SK-N-SH (cell line): ENCODE data around the gene BCAT1. TPM values are rescaled to one million over a fixed set of nuclear protein-coding genes. Genes with fewer than 3 reads are reported as not detected.

Experiments
- CTCF ChIA-PET: fragments of 300-600, 350-600 bp; formaldehyde crosslinking; extraction: SDS; loops from one replicate; lab custom pipeline; 2021; lab: Yijun Ruan, JAX
- POLR2A ChIA-PET: fragments of 350-600 bp; sonication (Branson Sonifier 250); formaldehyde crosslinking; extraction: SDS; loops from one replicate; lab custom pipeline; 2020; ENCODE audit warnings: antibody characterized with exemption, inconsistent platforms; lab: Yijun Ruan, JAX
- DNase-seq: peaks from one replicate; pipeline ENCODE4 v3.0.0; 2012
- H2AFZ ChIP-seq: fragments of 200-600 bp; sonication (generic); 2 replicates; pipeline ENCODE4 v1.8.1; 2016; ENCODE audit warnings: antibody characterized with exemption, mild to moderate bottlenecking, low read depth
- H3F3A ChIP-seq: fragments of 200-600 bp; sonication (generic); replicated peaks from 2 replicates; pipeline ENCODE3; 2016; ENCODE audit warnings: antibody characterized with exemption, mild to moderate bottlenecking; ENCODE audit not compliant: insufficient read depth
- H3K27ac ChIP-seq, 2 experiments: fragments of 200-500 bp in 1 of 2; fragments of 200-600 bp in 1 of 2; sonication (Bioruptor generic) in 1 of 2; sonication (generic), shearing (Covaris generic) in 1 of 2; 2 replicates each; pipeline versions ENCODE4 v1.5.1 to v1.6.1; 2014 to 2016; ENCODE audit warnings: low read depth in 2 of 2, inconsistent platforms in 1 of 2, low read length in 1 of 2, mild to moderate bottlenecking in 1 of 2, mixed read lengths in 1 of 2
- H3K27me3 ChIP-seq: fragments of 200-600 bp; sonication (generic), shearing (Covaris generic); 2 replicates; pipeline ENCODE4 v1.6.1; 2016; ENCODE audit warnings: mixed run types; ENCODE audit not compliant: insufficient read depth
- H3K36me3 ChIP-seq, 2 experiments: fragments of 200-500 bp in 1 of 2; fragments of 200-600 bp in 1 of 2; sonication (Bioruptor generic) in 1 of 2; sonication (generic) in 1 of 2; replicated peaks in 1 of 2; 2 replicates each; pipeline versions ENCODE3 to v1.5.1; 2014 to 2016; ENCODE audit warnings: low read length in 1 of 2, mild to moderate bottlenecking in 1 of 2; ENCODE audit not compliant: insufficient read depth in 2 of 2, control insufficient read depth in 1 of 2
- H3K4me1 ChIP-seq, 2 experiments: fragments of 200-500 bp in 1 of 2; fragments of 200-600 bp in 1 of 2; sonication (Bioruptor generic) in 1 of 2; sonication (generic), shearing (Covaris generic) in 1 of 2; 2 replicates each; pipeline versions ENCODE4 v1.5.1 to v1.6.1; 2014 to 2016; ENCODE audit warnings: low read depth in 1 of 2, low read length in 1 of 2, mixed run types in 1 of 2; ENCODE audit not compliant: insufficient read depth in 2 of 2, control insufficient read depth in 1 of 2
- H3K4me2 ChIP-seq: fragments of 200-600 bp; sonication (generic), shearing (Covaris generic); 2 replicates; pipeline ENCODE4 v1.6.1; 2017; ENCODE audit warnings: mixed run types
- H3K4me3 ChIP-seq, 2 experiments: fragments of 200-500 bp in 1 of 2; fragments of 200-600 bp in 1 of 2; sonication (Bioruptor generic) in 1 of 2; sonication (generic), shearing (Covaris generic) in 1 of 2; 2 replicates each; pipeline versions ENCODE4 v1.5.1 to v1.8.1; 2014 to 2016; ENCODE audit warnings: low read depth in 2 of 2, inconsistent platforms in 1 of 2, low read length in 1 of 2, mild to moderate bottlenecking in 1 of 2, mixed read lengths in 1 of 2, moderate library complexity in 1 of 2
- H3K79me2 ChIP-seq: fragments of 200-600 bp; sonication (generic); 2 replicates; pipeline ENCODE4 v1.8.1; 2017; ENCODE audit warnings: mild to moderate bottlenecking; ENCODE audit not compliant: insufficient read depth
- H3K9ac ChIP-seq: fragments of 200-600 bp; sonication (generic); 2 replicates; pipeline ENCODE4 v1.6.1; 2017; ENCODE audit warnings: mixed run types
- H3K9me2 ChIP-seq: fragments of 200-600 bp; sonication (generic); 2 replicates; pipeline ENCODE4 v1.6.1; 2017; ENCODE audit warnings: mixed run types
- H3K9me3 ChIP-seq: fragments of 200-600 bp; sonication (generic); 2 replicates; pipeline ENCODE4 v1.6.1; 2017; ENCODE audit warnings: mixed run types, mild to moderate bottlenecking, moderate library complexity
- H4K20me1 ChIP-seq: fragments of 200-600 bp; sonication (generic); 2 replicates; pipeline ENCODE4 v1.6.1; 2017; ENCODE audit warnings: mild to moderate bottlenecking, mixed run types; ENCODE audit not compliant: insufficient read depth
- EZH2phosphoT487 ChIP-seq: fragments of 200-600 bp; sonication (generic); IDR thresholded peaks from 2 replicates; pipeline ENCODE4 v1.6.1; 2017; ENCODE audit warnings: low read depth, mixed run types, mild to moderate bottlenecking, antibody characterized with exemption, moderate library complexity, borderline replicate concordance
- FOXM1 ChIP-seq: IDR thresholded peaks from 2 replicates; pipeline ENCODE4 v1.4.0; 2012; ENCODE audit warnings: low read depth, mild to moderate bottlenecking
- GABPA ChIP-seq: IDR thresholded peaks from 2 replicates; pipeline ENCODE4 v1.4.0; 2012; ENCODE audit warnings: low read depth, mild to moderate bottlenecking
- GATA2 ChIP-seq: sonication (generic); formaldehyde crosslinking; IDR thresholded peaks from 2 replicates; pipeline ENCODE4 v1.5.0; 2020; ENCODE audit warnings: mild to moderate bottlenecking, missing genetic modification reagents
- JUND ChIP-seq: IDR thresholded peaks from 2 replicates; pipeline ENCODE4 v1.4.0; 2012
- MEF2A ChIP-seq: IDR thresholded peaks from 2 replicates; pipeline ENCODE4 v1.4.0; 2012; ENCODE audit warnings: low read depth, borderline replicate concordance
- MXI1 ChIP-seq: IDR thresholded peaks from 2 replicates; pipeline ENCODE4 v1.6.1; 2012; ENCODE audit warnings: mild to moderate bottlenecking, low read depth, low read length, improper control_type of control experiment
- NFIC ChIP-seq: IDR thresholded peaks from 2 replicates; pipeline ENCODE4 v1.4.0; 2012; ENCODE audit warnings: borderline replicate concordance
- NRF1 ChIP-seq: IDR thresholded peaks from 2 replicates; pipeline ENCODE4 v1.6.1; 2012; ENCODE audit warnings: low read depth, mild to moderate bottlenecking, low read length
- RAD21 ChIP-seq: IDR thresholded peaks from 2 replicates; pipeline ENCODE4 v1.6.1; 2012; ENCODE audit warnings: mild to moderate bottlenecking, low read length
- REST ChIP-seq: IDR thresholded peaks from 2 replicates; pipeline ENCODE4 v1.6.1; 2012; ENCODE audit warnings: mild to moderate bottlenecking, low read depth, low read length, moderate library complexity
- RFX5 ChIP-seq: IDR thresholded peaks from 2 replicates; pipeline ENCODE4 v1.6.1; 2012; ENCODE audit warnings: mild to moderate bottlenecking, improper control_type of control experiment, low read length
- RXRA ChIP-seq: IDR thresholded peaks from 2 replicates; pipeline ENCODE4 v1.4.0; 2012; ENCODE audit warnings: low read depth, mild to moderate bottlenecking, borderline replicate concordance
- SMC3 ChIP-seq: IDR thresholded peaks from 2 replicates; pipeline ENCODE4 v1.6.1; 2012; ENCODE audit warnings: low read depth, low read length, improper control_type of control experiment
- USF1 ChIP-seq: IDR thresholded peaks from 2 replicates; pipeline ENCODE4 v1.4.0; 2012; ENCODE audit warnings: low read depth, borderline replicate concordance
- USF2 ChIP-seq: fragments of 150-350 bp; IDR thresholded peaks from 2 replicates; pipeline ENCODE4 v1.6.1; 2017; ENCODE audit warnings: antibody characterized with exemption, low read length, low read depth, borderline replicate concordance
- YY1 ChIP-seq: IDR thresholded peaks from 2 replicates; pipeline ENCODE4 v1.4.0; 2012; ENCODE audit warnings: low read depth, mild to moderate bottlenecking
- ZBTB33 ChIP-seq: IDR thresholded peaks from 2 replicates; pipeline ENCODE4 v1.4.0; 2012; ENCODE audit warnings: low read depth, borderline replicate concordance
- WGBS: methylation state at CpG from one replicate; pipeline ENCODE4 v1.1.6; 2017; ENCODE audit warnings: low lambda C conversion rate; 5-methylcytosine and 5-hydroxymethylcytosine counted together
- polyA plus RNA-seq, 3 experiments: library from polyadenylated mRNA; depleted of rRNA; stranded (reverse); fragments of >200 nt; gene quantifications; 2 replicates each; pipeline ENCODE4 v1.2.3, GENCODE V29; 2012
- TF ChIP-seq, protein P1 (sequence below): fragments of 150-350 bp; IDR thresholded peaks from 2 replicates; pipeline ENCODE4 v1.6.1; 2016; ENCODE audit warnings: mild to moderate bottlenecking, low read depth, low read length

BCAT1 gene
- polyA plus RNA-seq, 1 of the 3 experiments (the other 2 are of a cell fraction) = 7.7 TPM

GRCh38 chr12:24920141-24920540, 28.8 kb downstream of the BCAT1 start:
- no peak for DNase-seq

DNA sequence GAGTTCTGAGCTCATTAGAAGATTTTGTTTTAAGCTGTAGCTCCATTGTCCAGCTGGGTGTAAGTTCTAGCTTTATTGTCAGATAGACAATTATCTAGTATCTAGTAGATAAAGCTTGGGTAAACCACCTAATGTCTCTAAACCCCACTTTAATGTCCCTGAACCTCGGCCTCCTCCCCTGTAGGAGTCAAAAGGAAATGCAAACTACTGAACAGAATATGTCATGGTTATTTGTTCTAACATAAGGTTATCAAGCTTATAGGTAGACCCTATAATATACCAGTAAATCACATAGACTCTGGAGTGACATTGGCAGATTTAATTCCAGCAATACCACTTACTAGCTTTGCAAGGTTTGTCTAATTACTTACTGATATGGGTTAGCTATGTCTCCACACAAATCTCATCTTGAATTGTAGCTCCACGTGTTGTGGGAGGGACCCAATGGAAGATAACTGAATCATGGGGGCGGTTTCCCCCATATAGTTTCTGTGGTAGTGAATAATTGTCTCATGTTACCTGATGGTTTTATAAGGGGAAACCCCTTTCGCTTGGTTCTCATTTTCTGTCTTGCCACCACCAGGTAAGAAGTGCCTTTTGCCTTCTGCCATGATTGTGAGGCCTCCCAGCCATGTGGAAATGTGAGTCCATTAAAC, 29.4 kb downstream of the BCAT1 start:
- H4K20me1 ChIP-seq = peaks cover 50% of the 10 kb centered on the region
- 66% methylated on average over 4 of the region's 4 CpGs for WGBS
- H3K79me2 ChIP-seq = peaks cover 99% of the 10 kb centered on the region
- H3K9me3 ChIP-seq = no peaks in the 10 kb centered on the region
- no peak overlapping the region for H2AFZ ChIP-seq
- H3K36me3 ChIP-seq = peaks cover 0 to 9% of the 10 kb centered on the region in 2 experiments
- H3K9me2 ChIP-seq = no peaks in the 10 kb centered on the region
- peaks cover 11 to 17% of the 10 kb centered on the region in 2 experiments for H3K4me1 ChIP-seq
- H3K27me3 ChIP-seq = no peaks in the 10 kb centered on the region
- H3K9ac ChIP-seq = no peak overlapping the region
- H3K4me2 ChIP-seq = no peak overlapping the region
- peaks cover 21% of the 10 kb centered on the region for H3F3A ChIP-seq
- ChIA-PET POLR2A (no interaction called here), CTCF (no interaction called here)
- H3K27ac ChIP-seq = no peak overlapping the region
- DNase-seq = no peak
- no peak overlapping the region for H3K4me3 ChIP-seq
- TF ChIP-seq USF1 (no peak), NFIC (no peak), ZBTB33 (no peak), REST (no peak), NRF1 (no peak), EZH2phosphoT487 (no peak), RAD21 (no peak), SMC3 (no peak), YY1 (no peak), MEF2A (no peak), FOXM1 (no peak), MXI1 (no peak)
- TF ChIP-seq, protein P1, sequence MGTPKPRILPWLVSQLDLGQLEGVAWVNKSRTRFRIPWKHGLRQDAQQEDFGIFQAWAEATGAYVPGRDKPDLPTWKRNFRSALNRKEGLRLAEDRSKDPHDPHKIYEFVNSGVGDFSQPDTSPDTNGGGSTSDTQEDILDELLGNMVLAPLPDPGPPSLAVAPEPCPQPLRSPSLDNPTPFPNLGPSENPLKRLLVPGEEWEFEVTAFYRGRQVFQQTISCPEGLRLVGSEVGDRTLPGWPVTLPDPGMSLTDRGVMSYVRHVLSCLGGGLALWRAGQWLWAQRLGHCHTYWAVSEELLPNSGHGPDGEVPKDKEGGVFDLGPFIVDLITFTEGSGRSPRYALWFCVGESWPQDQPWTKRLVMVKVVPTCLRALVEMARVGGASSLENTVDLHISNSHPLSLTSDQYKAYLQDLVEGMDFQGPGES = no peak

More at GRCh38 chr12:24920141-24920540, 28.8 kb downstream of the BCAT1 start:
- no peak overlapping the region for H2AFZ ChIP-seq
- peaks cover 21% of the 10 kb centered on the region for H3F3A ChIP-seq
- ChIA-PET CTCF (no interaction called here), POLR2A (no interaction called here)
- 0 out of 2 replicates have a peak overlapping the region, but pooled peaks have one; percentile 29 for H3K4me2 ChIP-seq
- TF ChIP-seq MEF2A (no peak), RXRA (no peak), RFX5 (no peak), MXI1 (no peak), SMC3 (no peak), GABPA (no peak), USF2 (no peak), GATA2 (CRISPR knock-in tag) (no peak), JUND (no peak)
- no peaks in the 10 kb centered on the region for H3K27me3 ChIP-seq
- WGBS = 89% methylated on average over 3 of the region's 3 CpGs
- no peaks in the 10 kb centered on the region for H3K9me3 ChIP-seq
- peaks cover 0 to 14% of the 10 kb centered on the region in 2 experiments for H3K36me3 ChIP-seq
- H3K4me1 ChIP-seq = peaks cover 14 to 21% of the 10 kb centered on the region in 2 experiments
- peaks cover 56% of the 10 kb centered on the region for H4K20me1 ChIP-seq
- no peak overlapping the region for H3K9ac ChIP-seq
- peak overlapping the region in 1 of 2 experiments; percentile 74; a peak in 1 of 4 replicates for H3K27ac ChIP-seq
- H3K79me2 ChIP-seq = peaks cover 99% of the 10 kb centered on the region
- no peaks in the 10 kb centered on the region for H3K9me2 ChIP-seq
- H3K4me3 ChIP-seq = no peak overlapping the region
